ENCODE measurements around the gene SF1.

Gene SF1

DNA sequence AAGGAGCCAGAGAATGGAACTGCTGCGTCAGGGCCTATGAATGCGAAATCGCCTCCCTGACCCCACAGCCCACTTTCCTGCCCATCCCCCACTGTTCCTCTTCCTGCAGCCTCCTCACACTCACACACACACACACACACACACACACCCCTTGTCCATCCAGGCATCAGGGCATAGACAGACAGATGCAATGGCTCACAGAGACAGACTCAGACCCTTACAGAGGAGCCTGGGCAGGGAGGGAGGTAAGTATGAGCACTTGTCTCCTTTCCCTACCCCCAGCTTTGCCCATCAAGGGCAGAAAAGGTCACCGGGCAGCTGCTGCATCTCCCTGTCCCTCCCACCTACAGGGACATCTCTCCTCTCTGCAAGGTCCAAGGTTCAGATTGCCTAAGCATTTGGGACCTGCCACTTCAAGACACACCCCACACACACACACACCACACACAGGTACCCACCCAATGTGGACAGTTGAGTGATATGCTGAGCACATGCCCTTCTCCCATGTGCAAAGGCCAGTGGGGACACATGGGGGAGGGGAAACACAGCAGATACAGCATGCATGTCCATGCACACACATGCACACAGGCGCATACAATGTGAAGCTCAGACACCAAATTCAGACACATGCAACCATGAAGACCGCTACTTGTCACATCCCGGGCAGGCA lies 53.3 kb downstream of the SF1 start:
- DNase-seq (ENCODE audit: low spot score), result no peak

- no peak for DNase-seq (ENCODE audit: low spot score)
Measured at GRCh38 chr11:64723907-64724862, 54.2 kb downstream of the SF1 start.

- DNase-seq (ENCODE audit: low spot score), result peak; percentile 92
Measured at GRCh38 chr11:64723117-64723906, 55.0 kb downstream of the SF1 start, which contains the start of gene NRXN2. TSS of gene NRXN2 (minus strand) at chr11:64723197. CDS start at chr11:64713699, 9,498 bp downstream.

DNA sequence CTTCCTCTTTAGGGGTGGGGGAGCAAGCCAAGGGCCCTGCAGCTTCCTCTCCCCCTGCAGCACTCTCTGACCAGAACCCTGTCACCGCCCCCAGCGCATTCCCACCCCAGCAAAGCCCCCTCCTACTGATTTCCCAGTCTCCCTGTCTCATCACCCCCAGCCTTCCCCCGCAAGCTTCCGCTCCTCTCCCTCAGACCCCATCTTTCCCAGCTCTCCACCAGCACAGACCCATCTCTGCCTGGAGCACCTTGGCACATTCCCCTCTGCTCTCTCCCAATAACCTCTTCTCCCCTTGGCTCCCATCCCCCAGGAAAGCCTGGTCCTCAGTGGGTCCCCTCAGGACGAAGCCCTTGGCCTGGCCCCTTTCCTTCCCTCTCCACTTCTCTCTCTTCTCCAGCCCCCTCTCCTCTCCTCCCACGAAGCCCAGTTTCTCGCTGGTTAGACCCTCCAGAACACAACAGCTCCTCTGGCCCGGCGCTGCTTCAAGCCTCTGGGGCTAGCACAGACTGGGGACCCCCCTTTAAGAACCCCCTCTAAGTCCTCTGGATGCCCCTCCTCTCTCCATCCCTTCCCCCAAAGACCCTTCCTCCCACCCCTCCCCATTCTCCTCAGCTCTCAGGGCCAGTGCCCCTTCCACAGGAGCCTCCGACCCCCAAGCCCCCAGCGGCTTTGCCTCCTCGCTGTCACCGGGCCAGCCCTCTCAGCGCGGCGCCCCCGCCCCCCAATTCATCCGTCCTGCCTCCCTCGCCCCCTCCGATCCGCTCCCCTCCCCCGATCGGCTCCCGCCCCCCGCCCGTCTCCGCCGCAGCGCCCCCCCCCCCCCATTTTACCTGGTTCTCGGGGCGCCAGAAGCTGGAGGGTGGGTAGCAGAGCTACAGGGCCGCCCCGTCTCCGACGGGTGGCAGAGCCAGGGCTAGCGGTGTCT lies 55.9 kb downstream of the SF1 start:
- no peak for DNase-seq (ENCODE audit: low spot score)

DNA sequence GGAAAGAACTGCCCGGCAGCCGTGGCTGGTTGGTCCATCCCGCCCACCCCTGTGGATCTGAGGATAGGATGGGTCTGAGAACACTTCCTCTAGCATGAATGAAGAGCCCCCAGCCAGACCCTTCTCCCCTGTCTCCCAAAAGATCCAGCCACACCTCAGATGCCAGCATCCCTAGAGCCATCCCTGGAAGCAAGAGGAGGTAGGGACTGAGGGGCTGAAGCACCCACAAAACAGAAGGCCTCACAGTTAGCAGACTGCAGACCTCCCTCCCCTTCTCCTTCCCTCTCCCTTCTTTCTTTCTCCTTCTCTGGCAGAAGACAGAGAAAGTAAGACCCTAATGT lies 57.0 kb downstream of the SF1 start:
- DNase-seq (ENCODE audit: low spot score), result no peak

DNA sequence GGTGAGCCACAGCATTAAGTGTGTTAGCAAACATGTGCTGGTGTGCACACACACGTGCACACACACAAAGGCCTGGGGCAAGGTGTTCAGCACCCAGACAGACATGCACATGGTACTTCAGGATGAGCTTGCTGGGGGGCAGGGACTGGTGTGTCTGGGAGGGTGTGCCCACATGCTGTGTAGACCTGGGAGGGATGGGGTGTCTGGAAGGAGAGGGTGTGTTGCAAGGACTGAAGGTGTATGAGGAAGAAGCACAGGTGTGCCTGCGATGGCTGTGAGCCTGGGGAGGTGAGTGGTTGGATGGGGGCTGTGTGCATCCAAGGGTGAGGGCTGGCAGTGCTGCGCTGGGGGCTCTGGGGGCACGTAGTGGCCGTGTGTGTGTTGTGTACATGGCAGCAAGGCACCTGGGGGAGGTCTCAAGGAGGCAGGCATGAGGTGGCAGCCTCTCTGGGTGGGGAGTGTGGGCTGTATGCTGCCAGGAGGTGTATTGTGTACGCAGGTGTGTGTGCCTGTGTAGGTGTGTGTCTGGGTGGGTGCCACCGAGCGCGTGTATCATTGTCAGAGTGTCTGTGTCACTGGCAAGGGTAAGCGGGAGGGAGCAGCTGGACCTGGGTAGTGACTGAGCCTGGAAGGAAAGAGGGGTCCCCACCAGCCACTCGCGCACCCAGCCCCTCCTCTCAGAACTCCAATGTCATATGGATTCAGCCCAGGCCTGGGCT lies 57.5 kb downstream of the SF1 start:
- DNase-seq (ENCODE audit: low spot score), result no peak

DNA sequence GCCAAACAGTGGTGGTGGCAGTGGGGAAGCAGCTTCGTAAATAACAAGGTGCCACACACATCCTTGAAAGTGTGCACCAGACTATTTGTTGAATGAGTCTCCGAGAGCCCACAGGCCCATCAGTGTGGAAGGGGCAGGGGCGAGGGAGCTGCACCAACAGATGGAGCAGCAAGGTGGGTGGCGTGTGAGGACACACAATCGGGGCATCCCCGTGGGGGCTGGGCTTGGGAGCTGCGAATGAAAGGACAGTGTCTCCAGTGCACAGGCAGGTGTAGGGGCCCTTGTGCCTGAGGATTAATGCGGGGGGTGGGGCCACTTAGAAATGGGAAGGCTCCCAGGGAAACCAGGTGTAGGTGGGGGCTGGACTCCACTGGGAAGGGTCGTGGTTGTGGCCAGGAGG lies 58.2 kb downstream of the SF1 start:
- DNase-seq (ENCODE audit: low spot score), result no peak

DNA sequence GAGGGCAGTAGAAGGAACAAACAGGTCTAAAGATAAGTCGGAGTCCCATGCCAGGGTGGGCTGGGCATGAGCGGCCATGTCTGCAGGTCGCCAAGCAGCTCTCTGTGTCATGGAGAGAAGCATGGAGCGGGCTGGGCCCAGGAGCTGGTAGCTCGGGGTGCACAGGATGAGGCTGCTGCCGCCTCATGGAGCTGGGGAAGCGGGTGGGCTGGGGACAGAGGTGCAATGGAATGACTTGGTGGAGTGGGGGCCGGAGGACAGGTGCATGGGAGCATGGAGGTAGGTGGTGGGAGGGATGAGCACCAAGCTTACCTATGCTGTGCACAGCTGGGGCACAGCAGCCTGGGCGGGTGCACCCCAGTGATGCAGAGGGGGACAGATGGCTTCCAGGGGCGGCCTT lies 58.9 kb downstream of the SF1 start:
- DNase-seq (ENCODE audit: low spot score), result no peak

DNA sequence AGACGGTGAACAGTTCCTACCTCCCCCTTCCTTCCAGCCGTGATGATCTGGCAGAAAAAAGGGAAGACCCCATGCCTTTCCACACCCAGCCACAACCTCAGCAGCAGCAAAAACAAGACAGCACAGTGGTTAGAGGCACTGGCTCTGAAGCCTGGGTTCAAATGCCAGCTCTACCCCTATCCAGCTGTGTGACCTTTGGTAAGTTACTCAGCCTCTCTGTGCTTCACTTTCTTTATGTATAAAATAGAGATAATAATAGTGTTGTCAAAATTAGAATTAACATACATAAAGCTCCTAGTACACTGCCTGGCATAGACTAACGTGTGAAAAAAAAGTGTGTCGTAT lies 59.6 kb downstream of the SF1 start:
- DNase-seq (ENCODE audit: low spot score), result no peak

DNA sequence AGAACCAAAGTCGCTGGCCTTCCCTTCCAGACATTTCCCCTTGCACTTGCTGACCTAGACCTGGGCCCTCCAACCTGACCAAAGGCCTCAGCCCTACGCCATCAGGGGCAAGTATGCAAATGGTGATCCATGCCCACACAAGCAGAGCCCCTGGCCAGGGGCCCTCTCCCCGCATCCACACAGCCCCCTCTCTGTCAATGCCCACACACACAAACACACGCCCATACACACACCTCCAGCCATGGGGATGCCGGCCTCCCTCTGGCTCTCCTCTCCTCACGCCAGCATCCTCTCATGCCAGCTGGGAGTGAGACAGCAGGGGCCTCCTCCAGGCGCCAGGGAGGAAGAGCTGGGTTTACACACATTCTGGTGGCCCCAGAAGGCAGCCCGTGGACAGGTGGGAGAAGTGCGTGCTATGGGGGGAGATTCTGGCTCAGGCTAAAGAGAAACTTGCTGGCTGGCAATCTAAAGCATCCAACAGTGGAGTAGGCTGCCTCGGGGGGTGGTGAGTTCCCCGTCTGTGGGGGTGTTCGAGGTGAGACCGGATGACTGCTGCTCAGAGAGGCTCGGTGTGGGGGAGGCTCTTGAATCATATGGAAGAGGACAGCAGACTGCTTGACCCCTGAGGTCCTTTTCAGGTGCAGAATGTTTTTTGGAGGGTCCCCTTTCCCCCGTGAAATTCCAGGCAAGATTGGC lies 60.1 kb downstream of the SF1 start:
- DNase-seq (ENCODE audit: low spot score), result no peak

DNA sequence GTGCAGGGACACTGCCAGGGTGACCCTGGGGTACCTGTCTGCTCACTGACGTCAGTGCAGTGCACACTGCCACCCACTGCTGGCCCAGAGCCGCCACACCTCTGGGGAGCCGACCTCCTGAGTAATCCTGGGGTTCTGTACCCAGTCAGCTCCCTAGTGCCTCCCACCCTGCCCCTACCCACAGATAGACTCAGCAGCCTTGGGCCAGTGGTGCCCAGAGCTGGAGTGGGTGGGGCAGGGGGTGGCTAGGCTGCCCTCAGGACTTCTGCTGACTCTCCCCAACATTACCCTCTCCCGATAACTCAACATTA lies 61.1 kb downstream of the SF1 start:
- no peak for DNase-seq (ENCODE audit: low spot score)

DNA sequence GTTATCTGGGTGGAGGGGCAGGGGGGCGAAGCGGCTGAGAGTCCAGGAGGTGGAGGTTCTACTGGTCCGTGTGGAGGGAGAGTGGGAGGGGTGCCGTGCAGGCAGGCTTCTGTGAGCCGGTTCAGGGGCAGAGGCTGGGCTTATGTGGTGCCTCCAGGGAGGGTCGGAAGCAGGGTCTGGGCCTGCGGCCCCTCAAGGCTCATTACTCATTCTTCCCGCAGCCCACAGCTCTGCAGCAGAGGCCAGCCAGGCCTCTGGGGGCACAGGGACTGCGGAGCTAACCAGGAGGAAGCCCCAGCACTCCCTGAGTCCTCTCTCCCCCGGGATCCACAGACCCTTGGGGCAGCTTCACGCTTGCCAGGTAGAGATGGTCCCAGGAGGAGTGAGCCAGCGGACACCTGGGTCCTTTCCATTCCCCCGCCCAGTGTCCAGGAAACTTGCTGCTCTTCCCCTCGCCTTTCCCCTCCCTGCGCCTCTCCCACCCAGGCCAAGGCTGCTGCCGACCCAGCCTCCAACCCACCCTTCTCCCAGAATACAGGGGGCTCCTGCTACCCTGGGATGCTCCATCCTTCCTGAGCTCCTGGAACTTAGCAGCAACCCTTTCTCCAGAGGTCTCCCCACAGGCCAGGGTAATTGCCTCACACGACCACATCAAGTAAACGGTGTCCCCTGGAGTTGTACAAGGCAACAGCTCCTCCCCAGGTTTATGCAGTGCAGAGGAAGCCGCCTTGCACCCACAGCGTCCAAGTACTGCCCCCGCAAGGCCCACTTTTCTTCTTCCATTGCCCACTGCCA lies 61.7 kb downstream of the SF1 start:
- DNase-seq (ENCODE audit: low spot score), result peak; percentile 61

DNA sequence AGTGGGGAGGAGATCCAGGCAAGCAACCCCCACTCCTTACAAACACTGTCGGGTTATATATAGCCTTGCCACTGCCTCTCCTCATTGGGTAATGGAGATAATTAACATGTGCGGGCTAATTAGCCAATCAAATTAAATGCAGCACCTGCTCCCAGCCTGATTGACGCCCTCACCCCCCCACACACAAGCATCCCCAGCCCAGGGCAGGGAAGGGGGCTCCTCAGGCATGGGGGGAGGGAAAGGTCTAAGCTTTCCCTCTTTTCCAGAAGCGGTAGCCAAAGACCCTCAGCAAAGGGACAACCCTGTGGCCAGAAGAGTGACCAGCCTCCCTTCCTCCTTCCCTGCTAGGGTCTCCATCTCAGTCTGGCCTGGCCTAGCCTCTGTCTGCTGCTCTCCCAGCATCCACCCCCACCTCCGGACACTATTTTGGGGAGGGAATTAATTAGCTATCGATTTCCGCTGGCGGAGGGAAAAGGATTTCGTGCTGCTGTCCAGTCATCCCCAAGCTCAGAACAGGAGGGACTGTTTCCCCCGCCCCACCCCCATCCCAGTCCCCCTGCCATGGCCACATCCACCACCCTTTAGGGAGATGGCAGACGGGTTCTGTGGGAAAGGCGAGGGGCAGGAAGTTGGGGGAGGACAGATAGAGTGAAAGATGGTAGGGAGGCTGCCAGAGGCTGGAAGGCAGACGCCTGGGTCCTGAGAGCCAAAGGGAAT lies 62.4 kb downstream of the SF1 start:
- no peak for DNase-seq (ENCODE audit: low spot score)

- no peak for DNase-seq (ENCODE audit: low spot score)
Measured at GRCh38 chr11:64715110-64715509, 63.2 kb downstream of the SF1 start.

- DNase-seq (ENCODE audit: low spot score), result no peak
Measured at GRCh38 chr11:64714666-64715065, 63.7 kb downstream of the SF1 start.
